Activated gamma-delta T cell (primary cell): ENCODE data around the gene ZNF831.

Experiments
- DNase-seq: peaks from one replicate; lab custom pipeline; 2025; lab: John Stamatoyannopoulos, UW

ZNF831 gene

GRCh38 chr20:59179988-59180387, 16.4 kb downstream of the ZNF831 start:
- no peak for DNase-seq

GRCh38 chr20:59181936-59182335, 18.3 kb downstream of the ZNF831 start:
- DNase-seq: no peak

- DNase-seq: no peak
Observed at GRCh38 chr20:59182401-59183044, 18.9 kb downstream of the ZNF831 start.

GRCh38 chr20:59183751-59184150, 20.1 kb downstream of the ZNF831 start:
- no peak for DNase-seq

- DNase-seq: no peak
Observed at GRCh38 chr20:59184880-59185447, 21.3 kb downstream of the ZNF831 start.

- no peak for DNase-seq
Observed at GRCh38 chr20:59185809-59186208, 22.2 kb downstream of the ZNF831 start.

GRCh38 chr20:59190466-59190865, 26.8 kb downstream of the ZNF831 start:
- DNase-seq: no peak

- no peak for DNase-seq
Observed at GRCh38 chr20:59191036-59191755, 27.6 kb downstream of the ZNF831 start.

GRCh38 chr20:59191756-59192532, 28.3 kb downstream of the ZNF831 start:
- DNase-seq: no peak

GRCh38 chr20:59192533-59192896, 28.9 kb downstream of the ZNF831 start:
- DNase-seq: no peak

- DNase-seq: no peak
Observed at GRCh38 chr20:59193325-59193724, 29.7 kb downstream of the ZNF831 start.

GRCh38 chr20:59194023-59194935, 30.7 kb downstream of the ZNF831 start:
- no peak for DNase-seq

- no peak for DNase-seq
Observed at GRCh38 chr20:59195316-59195993, 31.8 kb downstream of the ZNF831 start.

- no peak for DNase-seq
Observed at GRCh38 chr20:59204165-59204894, 40.7 kb downstream of the ZNF831 start.

GRCh38 chr20:59205044-59205443, 41.4 kb downstream of the ZNF831 start:
- no peak for DNase-seq

- no peak for DNase-seq
Observed at GRCh38 chr20:59207235-59207634, 43.6 kb downstream of the ZNF831 start.

GRCh38 chr20:59207742-59208357, 44.2 kb downstream of the ZNF831 start:
- DNase-seq: no peak

GRCh38 chr20:59210186-59210585, 46.6 kb downstream of the ZNF831 start:
- no peak for DNase-seq

GRCh38 chr20:59211208-59211765, 47.7 kb downstream of the ZNF831 start:
- DNase-seq: no peak
